ENCODE results near the gene MMP20.

The MMP20 gene

DNA sequence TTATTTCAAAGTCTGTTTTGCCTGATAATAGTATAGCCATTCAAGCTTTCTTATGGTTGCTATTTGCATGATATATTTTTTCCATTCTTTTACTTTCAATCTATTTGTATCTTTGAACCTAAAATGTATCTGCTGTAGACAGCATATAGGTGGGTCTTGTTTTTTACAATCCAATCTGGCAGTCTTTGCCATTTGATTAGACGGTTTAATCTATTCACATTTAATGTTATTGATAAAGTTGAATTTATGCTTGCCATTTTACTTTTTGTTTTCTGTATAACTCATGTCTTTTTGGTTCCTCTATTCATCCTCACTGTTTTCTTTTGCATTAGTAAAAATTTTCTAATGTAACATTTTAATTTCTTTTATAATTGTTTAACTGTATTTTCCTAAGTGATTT is 37.4 kb downstream of the MMP20 start:
- H3K4me3 ChIP-seq (ENCODE audit: low read depth, low read length): no peak overlapping the region
- TF ChIP-seq, protein P1, sequence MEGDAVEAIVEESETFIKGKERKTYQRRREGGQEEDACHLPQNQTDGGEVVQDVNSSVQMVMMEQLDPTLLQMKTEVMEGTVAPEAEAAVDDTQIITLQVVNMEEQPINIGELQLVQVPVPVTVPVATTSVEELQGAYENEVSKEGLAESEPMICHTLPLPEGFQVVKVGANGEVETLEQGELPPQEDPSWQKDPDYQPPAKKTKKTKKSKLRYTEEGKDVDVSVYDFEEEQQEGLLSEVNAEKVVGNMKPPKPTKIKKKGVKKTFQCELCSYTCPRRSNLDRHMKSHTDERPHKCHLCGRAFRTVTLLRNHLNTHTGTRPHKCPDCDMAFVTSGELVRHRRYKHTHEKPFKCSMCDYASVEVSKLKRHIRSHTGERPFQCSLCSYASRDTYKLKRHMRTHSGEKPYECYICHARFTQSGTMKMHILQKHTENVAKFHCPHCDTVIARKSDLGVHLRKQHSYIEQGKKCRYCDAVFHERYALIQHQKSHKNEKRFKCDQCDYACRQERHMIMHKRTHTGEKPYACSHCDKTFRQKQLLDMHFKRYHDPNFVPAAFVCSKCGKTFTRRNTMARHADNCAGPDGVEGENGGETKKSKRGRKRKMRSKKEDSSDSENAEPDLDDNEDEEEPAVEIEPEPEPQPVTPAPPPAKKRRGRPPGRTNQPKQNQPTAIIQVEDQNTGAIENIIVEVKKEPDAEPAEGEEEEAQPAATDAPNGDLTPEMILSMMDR (conservative IDR thresholded peaks at IDR 0.05; ENCODE audit: low read depth, low read length): no peak

DNA sequence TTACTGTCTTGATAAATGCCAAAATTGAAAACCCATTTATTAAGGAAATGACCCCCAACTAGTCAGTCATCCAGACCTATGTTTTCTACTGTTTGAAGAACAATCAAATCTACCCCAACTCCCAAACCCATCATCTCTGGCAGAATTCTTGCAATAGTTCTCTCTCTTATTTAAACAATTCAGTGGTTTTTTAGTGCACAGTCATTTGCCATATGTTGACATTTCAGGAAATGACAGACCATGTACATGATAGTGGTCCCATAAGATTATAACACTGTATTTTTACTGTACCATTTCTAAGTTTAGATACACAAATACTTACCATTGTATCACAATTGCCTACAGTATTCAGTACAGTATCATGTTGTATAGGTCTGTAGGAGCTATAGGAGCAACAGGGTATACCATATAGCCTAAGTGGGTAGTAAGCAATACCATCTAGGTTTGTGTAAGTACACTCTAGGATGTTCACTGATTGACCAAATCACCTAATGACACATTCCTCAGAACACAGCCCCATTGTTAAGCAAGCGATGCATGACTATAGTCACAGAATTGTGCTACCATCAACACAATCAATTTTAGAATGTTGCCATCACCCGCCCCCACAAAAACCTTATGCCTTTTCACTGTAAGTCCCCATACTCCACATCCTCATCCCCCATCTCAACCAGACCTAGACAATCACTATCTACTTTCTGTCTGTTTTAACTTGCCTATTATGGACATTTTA is 41.8 kb downstream of the MMP20 start:
- no peak overlapping the region for H3K4me3 ChIP-seq (ENCODE audit: low read depth, low read length)
- TF ChIP-seq, protein P1 (conservative IDR thresholded peaks at IDR 0.05; ENCODE audit: low read depth, low read length): no peak
- DNase-seq (ENCODE audit: low read depth): no peak

More for the DNA sequence above, 37.4 kb downstream of the MMP20 start:
- no peak for DNase-seq (ENCODE audit: low read depth)

DNA sequence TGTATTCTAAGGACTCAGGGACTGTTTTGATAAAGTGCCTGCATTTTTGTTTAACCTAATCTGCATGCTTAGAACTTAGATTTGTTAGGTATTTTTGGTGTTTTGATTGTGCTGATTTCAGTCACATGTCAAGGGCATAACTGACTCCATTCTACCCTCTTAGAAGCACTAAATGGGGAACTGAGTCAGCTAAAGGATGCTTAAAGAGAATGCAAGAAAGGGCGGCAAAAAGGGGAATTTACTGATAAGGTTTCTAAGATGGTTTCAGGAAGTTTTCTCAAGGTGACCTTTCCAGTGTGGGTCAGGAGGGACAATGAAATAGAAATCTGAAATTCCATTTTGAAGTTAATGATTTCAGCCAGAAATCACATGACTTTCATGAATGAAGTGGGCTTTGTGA is 43.0 kb downstream of the MMP20 start:
- H3K4me3 ChIP-seq (ENCODE audit: low read depth, low read length): no peak overlapping the region
- DNase-seq (ENCODE audit: low read depth): no peak
- TF ChIP-seq, protein P1 (conservative IDR thresholded peaks at IDR 0.05; ENCODE audit: low read depth, low read length): no peak

DNA sequence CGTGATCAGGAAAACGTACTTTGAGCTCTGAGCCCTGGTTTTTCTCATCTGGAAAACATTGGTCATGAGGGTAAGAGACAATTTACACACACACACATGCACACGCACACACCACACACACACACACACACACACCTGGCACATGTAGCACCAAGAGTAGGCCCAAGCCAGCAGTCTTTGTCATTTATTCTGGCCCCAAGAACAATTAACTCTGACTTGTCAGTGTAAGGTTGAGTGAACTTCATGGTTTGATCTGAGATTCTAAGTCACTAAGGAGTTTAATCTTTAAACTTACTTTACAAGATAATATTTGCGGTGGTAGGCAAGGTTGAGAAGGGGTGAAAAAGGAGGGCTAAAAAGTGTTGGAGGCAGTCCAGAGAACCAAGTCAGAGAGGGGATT is 44.1 kb downstream of the MMP20 start:
- no peak overlapping the region for H3K4me3 ChIP-seq (ENCODE audit: low read depth, low read length)
- DNase-seq (ENCODE audit: low read depth): no peak
- TF ChIP-seq, protein P1 (conservative IDR thresholded peaks at IDR 0.05; ENCODE audit: low read depth, low read length): no peak

DNA sequence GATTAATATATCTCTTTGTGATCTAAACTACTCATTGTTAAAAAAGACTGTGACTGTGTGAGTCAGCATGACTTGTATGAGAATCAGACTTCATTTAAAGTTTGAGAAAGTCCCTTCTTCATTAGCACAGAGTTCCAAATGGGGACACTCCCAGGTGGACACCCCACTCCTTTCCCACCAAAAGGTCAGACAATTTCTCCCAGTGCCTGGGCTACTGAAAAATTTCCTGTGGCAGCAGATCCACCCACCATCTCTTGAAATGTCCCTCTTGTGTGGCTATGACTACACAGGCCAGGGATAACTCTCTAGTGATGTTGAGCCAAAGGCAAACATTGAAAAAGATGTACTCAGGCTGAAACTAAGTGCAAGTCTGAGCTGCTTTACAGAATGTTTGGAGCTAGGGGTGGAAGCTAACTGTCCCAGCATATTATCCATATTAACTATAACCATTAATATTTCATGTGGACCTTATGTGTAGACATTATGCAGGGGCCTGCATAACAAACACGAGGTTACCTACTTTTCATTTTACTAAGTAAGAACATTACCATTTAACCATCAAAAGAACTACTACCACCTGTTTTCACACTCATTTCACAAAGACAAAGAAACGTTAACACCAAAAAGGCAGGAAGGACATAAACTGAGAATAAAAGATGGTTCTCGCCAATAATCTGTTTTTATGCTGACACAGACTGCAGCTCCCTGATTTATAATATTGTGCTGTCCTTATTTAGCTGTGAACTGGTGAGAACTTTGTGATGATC is 44.8 kb downstream of the MMP20 start:
- H3K4me3 ChIP-seq (ENCODE audit: low read depth, low read length): no peak overlapping the region
- TF ChIP-seq, protein P1 (conservative IDR thresholded peaks at IDR 0.05; ENCODE audit: low read depth, low read length): no peak
- no peak for DNase-seq (ENCODE audit: low read depth)

DNA sequence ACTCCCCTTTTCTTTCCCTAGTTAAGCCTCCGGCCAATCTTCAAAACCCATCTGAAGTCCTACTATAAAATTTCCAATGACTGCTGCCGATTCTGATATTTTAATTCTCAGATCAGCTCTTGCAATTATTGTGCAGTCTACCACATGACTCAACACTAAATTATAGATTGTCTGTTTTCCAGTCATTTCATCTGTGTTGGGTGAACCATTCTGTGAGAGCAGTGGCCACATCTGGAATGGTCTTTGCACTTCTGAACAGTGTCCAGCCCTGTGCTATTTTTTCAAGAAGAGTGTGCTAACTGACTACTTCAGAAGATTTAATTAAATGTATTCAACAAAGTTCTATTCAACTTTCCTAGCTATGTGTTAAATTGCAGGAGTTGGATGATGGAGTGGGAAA is 47.4 kb downstream of the MMP20 start:
- TF ChIP-seq, protein P1 (conservative IDR thresholded peaks at IDR 0.05; ENCODE audit: low read depth, low read length): no peak
- no peak overlapping the region for H3K4me3 ChIP-seq (ENCODE audit: low read depth, low read length)
- DNase-seq (ENCODE audit: low read depth): no peak

Data from choroid plexus epithelial cell (primary cell).